SK-N-SH treated with all-trans-retinoic acid at 6 μM for 48 hours (cell line): ENCODE measurements around the gene ACKR1.

Experiments used
- ATAC-seq: fragments of 200-7000 bp; cut with Tn5 transposase; 3 replicates; pipeline ENCODE4 v1.9.1; 2020; ENCODE audit warnings: mild to moderate bottlenecking, moderate library complexity
- BACH2 ChIP-seq: fragments of 250-450 bp; sonication (Bioruptor Pico); IDR thresholded peaks from 2 replicates; pipeline ENCODE4 v1.9.0; 2021; ENCODE audit warnings: mild to moderate bottlenecking, borderline replicate concordance
- CREB5 ChIP-seq: fragments of 250-450 bp; sonication (Bioruptor Pico); IDR thresholded peaks from 2 replicates; pipeline ENCODE4 v1.5.1; 2020; ENCODE audit warnings: low read depth, mild to moderate bottlenecking, moderate library complexity
- CSDC2 ChIP-seq: fragments of 250-450 bp; sonication (Bioruptor Pico); IDR thresholded peaks from 2 replicates; pipeline ENCODE4 v1.5.0; 2020; ENCODE audit warnings: mild to moderate bottlenecking, moderate library complexity
- CSRNP3 ChIP-seq: fragments of 250-450 bp; sonication (Bioruptor Pico); IDR thresholded peaks from 2 replicates; pipeline ENCODE4 v1.5.1; 2021; ENCODE audit warnings: mild to moderate bottlenecking, moderate library complexity
- ESRRG ChIP-seq: fragments of 250-450 bp; sonication (Bioruptor Pico); IDR thresholded peaks from 2 replicates; pipeline ENCODE4 v1.6.1; 2021; ENCODE audit warnings: mild to moderate bottlenecking
- GLIS3 ChIP-seq: fragments of 250-450 bp; sonication (Bioruptor Pico); IDR thresholded peaks from 2 replicates; pipeline ENCODE4 v1.5.0; 2020; ENCODE audit warnings: mild to moderate bottlenecking, moderate library complexity
- ISL1 ChIP-seq: fragments of 250-450 bp; sonication (Bioruptor Pico); IDR thresholded peaks from 2 replicates; pipeline ENCODE4 v2.1.2; 2022; ENCODE audit warnings: mild to moderate bottlenecking, moderate library complexity
- OSR1 ChIP-seq: fragments of 250-450 bp; sonication (Bioruptor Pico); IDR thresholded peaks from 2 replicates; pipeline ENCODE4 v1.8.0; 2022; ENCODE audit warnings: moderate library complexity, mild to moderate bottlenecking, inconsistent platforms
- PATZ1 ChIP-seq: fragments of 250-450 bp; sonication (Bioruptor Pico); IDR thresholded peaks from 2 replicates; pipeline ENCODE4 v1.8.0; 2020; ENCODE audit warnings: mild to moderate bottlenecking, moderate library complexity, borderline replicate concordance
- POU6F1 ChIP-seq: fragments of 250-450 bp; sonication (Bioruptor Pico); IDR thresholded peaks from 2 replicates; pipeline ENCODE4 v1.8.0; 2021; ENCODE audit warnings: low read depth, mild to moderate bottlenecking, moderate library complexity, borderline replicate concordance
- RARB ChIP-seq: fragments of 250-450 bp; sonication (Bioruptor Pico); IDR thresholded peaks from 2 replicates; pipeline ENCODE4 v1.8.0; 2021; ENCODE audit warnings: mild to moderate bottlenecking, moderate library complexity
- SNAI2 ChIP-seq: fragments of 250-450 bp; sonication (Bioruptor Pico); IDR thresholded peaks from 2 replicates; pipeline ENCODE4 v1.5.0; 2020; ENCODE audit warnings: mild to moderate bottlenecking, moderate library complexity
- TSHZ2 ChIP-seq: fragments of 250-450 bp; sonication (Bioruptor Pico); IDR thresholded peaks from 2 replicates; pipeline ENCODE4 v1.5.0; 2020; ENCODE audit warnings: mild to moderate bottlenecking, moderate library complexity
- ZC3H10 ChIP-seq: fragments of 250-450 bp; sonication (Bioruptor Pico); IDR thresholded peaks from 2 replicates; pipeline ENCODE4 v1.5.1; 2021; ENCODE audit warnings: mild to moderate bottlenecking, moderate library complexity
- ZFP3 ChIP-seq: fragments of 250-450 bp; sonication (Bioruptor Pico); IDR thresholded peaks from 2 replicates; pipeline ENCODE4 v1.5.0; 2020; ENCODE audit warnings: mild to moderate bottlenecking, moderate library complexity
- ZFP30 ChIP-seq: fragments of 450-650 bp; formaldehyde crosslinking; IDR thresholded peaks from 2 replicates; pipeline ENCODE4 v1.5.0; 2022; ENCODE audit warnings: mild to moderate bottlenecking, moderate library complexity
- ZNF565 ChIP-seq: fragments of 450-650 bp; formaldehyde crosslinking; conservative IDR thresholded peaks from 2 replicates; pipeline ENCODE4 v1.5.0; 2020; ENCODE audit warnings: low read depth, mild to moderate bottlenecking, moderate library complexity
- ZNF70 ChIP-seq: fragments of 450-650 bp; formaldehyde crosslinking; IDR thresholded peaks from 2 replicates; pipeline ENCODE4 v1.5.0; 2020; ENCODE audit warnings: mild to moderate bottlenecking, moderate library complexity

ACKR1 gene

GRCh38 chr1:159206110-159206509 lies 1.4 kb downstream of the ACKR1 start:
- no peak for TF ChIP-seq ISL1 (CRISPR knock-in tag)
- TF ChIP-seq CSDC2, result no peak
- TF ChIP-seq CREB5, result no peak
- TF ChIP-seq ZNF70 (CRISPR knock-in tag), result no peak
- TF ChIP-seq ZFP30 (CRISPR knock-in tag), result no peak
- no peak for TF ChIP-seq ZFP3
- TF ChIP-seq GLIS3 (CRISPR knock-in tag), result no peak
- TF ChIP-seq ZNF565 (CRISPR knock-in tag), result no peak
- no peak for TF ChIP-seq SNAI2
- TF ChIP-seq PATZ1 (CRISPR knock-in tag), result no peak
- TF ChIP-seq ZC3H10 (CRISPR knock-in tag), result no peak
- no peak for TF ChIP-seq RARB (CRISPR knock-in tag)
- no peak for TF ChIP-seq ESRRG (CRISPR knock-in tag)
- no peak for ATAC-seq

GRCh38 chr1:159207080-159207479 lies 2.4 kb downstream of the ACKR1 start:
- ATAC-seq, result no peak
- TF ChIP-seq CSDC2 (no peak), RARB (CRISPR knock-in tag) (no peak), CSRNP3 (CRISPR knock-in tag) (no peak)

- no peak for ATAC-seq
- TF ChIP-seq CREB5 (no peak), TSHZ2 (CRISPR knock-in tag) (no peak)
- TF ChIP-seq, all 23 proteins: peak for 0
These were observed 3.1 kb downstream of the ACKR1 start for GRCh38 chr1:159207774-159208173.

- TF ChIP-seq ISL1 (CRISPR knock-in tag) (no peak), OSR1 (CRISPR knock-in tag) (no peak), BACH2 (CRISPR knock-in tag) (no peak), ZNF565 (CRISPR knock-in tag) (no peak)
- no peak for ATAC-seq
These were observed 3.6 kb downstream of the ACKR1 start for GRCh38 chr1:159208175-159208825.

GRCh38 chr1:159209061-159209460 lies 4.4 kb downstream of the ACKR1 start:
- TF ChIP-seq POU6F1 (no peak), CSRNP3 (CRISPR knock-in tag) (no peak), CSDC2 (no peak), RARB (CRISPR knock-in tag) (no peak), GLIS3 (CRISPR knock-in tag) (no peak), CREB5 (no peak)
- ATAC-seq, result no peak
